Hepatocyte (in vitro differentiated cells): Measurements from ENCODE around the gene GNAI2.

Source experiments
- CTCF ChIP-seq: fragments of 200-600 bp; sonication (generic); IDR thresholded peaks from 2 replicates; pipeline ENCODE4 v1.5.1; 2016; ENCODE audit warnings: antibody characterized with exemption, mild to moderate bottlenecking; ENCODE audit not compliant: poor library complexity
- EZH2phosphoT487 ChIP-seq: fragments of 200-600 bp; sonication (generic); IDR thresholded peaks from one replicate; pipeline ENCODE4 v1.6.1; 2018; ENCODE audit warnings: antibody characterized with exemption, mild to moderate bottlenecking, low read depth, moderate library complexity; ENCODE audit not compliant: unreplicated experiment, severe bottlenecking

- TF ChIP-seq CTCF = no peak
- no peak for TF ChIP-seq EZH2phosphoT487
Measured at GRCh38 chr3:50275996-50276761, 40.2 kb downstream of the GNAI2 start.
